ENCODE results near the gene CDHR2.

DNA sequence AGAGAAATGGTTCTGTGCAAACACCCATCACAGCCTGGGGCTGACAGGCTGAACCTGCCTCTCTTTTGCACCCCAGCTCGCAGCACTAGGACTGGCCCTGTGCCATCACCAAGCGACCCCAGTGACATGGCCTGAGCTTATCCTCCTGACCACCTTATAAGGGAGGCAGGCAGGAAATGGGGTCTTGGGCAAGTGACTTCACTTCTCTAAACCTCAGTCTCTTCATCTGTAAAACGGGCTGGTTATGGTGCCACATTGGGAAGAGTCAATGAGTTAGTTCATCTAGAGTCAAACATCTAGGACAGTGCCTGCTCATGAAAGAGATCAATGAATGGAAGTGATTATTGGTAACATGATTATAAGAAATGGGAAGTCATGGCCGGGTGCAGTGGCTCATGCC is 75.0 kb downstream of the CDHR2 start:
- TF ChIP-seq POLR2AphosphoS5 (IDR thresholded peaks at IDR 0.05; ENCODE audit: low read depth), result no peak
- TF ChIP-seq, protein P1, sequence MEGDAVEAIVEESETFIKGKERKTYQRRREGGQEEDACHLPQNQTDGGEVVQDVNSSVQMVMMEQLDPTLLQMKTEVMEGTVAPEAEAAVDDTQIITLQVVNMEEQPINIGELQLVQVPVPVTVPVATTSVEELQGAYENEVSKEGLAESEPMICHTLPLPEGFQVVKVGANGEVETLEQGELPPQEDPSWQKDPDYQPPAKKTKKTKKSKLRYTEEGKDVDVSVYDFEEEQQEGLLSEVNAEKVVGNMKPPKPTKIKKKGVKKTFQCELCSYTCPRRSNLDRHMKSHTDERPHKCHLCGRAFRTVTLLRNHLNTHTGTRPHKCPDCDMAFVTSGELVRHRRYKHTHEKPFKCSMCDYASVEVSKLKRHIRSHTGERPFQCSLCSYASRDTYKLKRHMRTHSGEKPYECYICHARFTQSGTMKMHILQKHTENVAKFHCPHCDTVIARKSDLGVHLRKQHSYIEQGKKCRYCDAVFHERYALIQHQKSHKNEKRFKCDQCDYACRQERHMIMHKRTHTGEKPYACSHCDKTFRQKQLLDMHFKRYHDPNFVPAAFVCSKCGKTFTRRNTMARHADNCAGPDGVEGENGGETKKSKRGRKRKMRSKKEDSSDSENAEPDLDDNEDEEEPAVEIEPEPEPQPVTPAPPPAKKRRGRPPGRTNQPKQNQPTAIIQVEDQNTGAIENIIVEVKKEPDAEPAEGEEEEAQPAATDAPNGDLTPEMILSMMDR (IDR thresholded peaks at IDR 0.05; ENCODE audit: insufficient read depth, low read length), result no peak
- TF ChIP-seq, protein P2, sequence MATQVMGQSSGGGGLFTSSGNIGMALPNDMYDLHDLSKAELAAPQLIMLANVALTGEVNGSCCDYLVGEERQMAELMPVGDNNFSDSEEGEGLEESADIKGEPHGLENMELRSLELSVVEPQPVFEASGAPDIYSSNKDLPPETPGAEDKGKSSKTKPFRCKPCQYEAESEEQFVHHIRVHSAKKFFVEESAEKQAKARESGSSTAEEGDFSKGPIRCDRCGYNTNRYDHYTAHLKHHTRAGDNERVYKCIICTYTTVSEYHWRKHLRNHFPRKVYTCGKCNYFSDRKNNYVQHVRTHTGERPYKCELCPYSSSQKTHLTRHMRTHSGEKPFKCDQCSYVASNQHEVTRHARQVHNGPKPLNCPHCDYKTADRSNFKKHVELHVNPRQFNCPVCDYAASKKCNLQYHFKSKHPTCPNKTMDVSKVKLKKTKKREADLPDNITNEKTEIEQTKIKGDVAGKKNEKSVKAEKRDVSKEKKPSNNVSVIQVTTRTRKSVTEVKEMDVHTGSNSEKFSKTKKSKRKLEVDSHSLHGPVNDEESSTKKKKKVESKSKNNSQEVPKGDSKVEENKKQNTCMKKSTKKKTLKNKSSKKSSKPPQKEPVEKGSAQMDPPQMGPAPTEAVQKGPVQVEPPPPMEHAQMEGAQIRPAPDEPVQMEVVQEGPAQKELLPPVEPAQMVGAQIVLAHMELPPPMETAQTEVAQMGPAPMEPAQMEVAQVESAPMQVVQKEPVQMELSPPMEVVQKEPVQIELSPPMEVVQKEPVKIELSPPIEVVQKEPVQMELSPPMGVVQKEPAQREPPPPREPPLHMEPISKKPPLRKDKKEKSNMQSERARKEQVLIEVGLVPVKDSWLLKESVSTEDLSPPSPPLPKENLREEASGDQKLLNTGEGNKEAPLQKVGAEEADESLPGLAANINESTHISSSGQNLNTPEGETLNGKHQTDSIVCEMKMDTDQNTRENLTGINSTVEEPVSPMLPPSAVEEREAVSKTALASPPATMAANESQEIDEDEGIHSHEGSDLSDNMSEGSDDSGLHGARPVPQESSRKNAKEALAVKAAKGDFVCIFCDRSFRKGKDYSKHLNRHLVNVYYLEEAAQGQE (IDR thresholded peaks at IDR 0.05; ENCODE audit: insufficient replicate concordance, low read depth), result no peak
- TF ChIP-seq SPI1 (IDR thresholded peaks at IDR 0.05; ENCODE audit: borderline replicate concordance, low read depth), result no peak
